Thoracic aorta (tissue), 2 donors: ENCODE results near the gene PROC. TPM values are rescaled to one million over a fixed set of nuclear protein-coding genes. Genes with fewer than 3 reads are reported as not detected.

ENCODE experiments used
- ATAC-seq: fragments of 150-250 bp; one replicate; pipeline ENCODE4 v1.8.0; 2017; ENCODE audit warnings: low read depth; ENCODE audit not compliant: insufficient number of reproducible peaks, low FRiP score
- DNase-seq: peaks from one replicate; pipeline ENCODE4 v3.0.0-alpha.2; 2020; ENCODE audit warnings: low spot score
- H3K27ac ChIP-seq, 2 donors: fragments of 200-600 bp; sonication (generic); 1 replicate in 1 of 2; 2 replicates in 1 of 2; pipeline ENCODE4 v1.5.1; 2016; ENCODE audit warnings: mild to moderate bottlenecking in 2 of 2, moderate library complexity in 2 of 2
- H3K27me3 ChIP-seq: fragments of 200-600 bp; sonication (generic); replicated peaks from 2 replicates; pipeline ENCODE4 v1.6.0; 2016; ENCODE audit warnings: mild to moderate bottlenecking; ENCODE audit not compliant: insufficient read depth
- H3K36me3 ChIP-seq: fragments of 200-600 bp; sonication (generic); one replicate; pipeline ENCODE4 v1.5.1; 2016
- H3K4me1 ChIP-seq, 2 donors: fragments of 200-600 bp; sonication (generic); 1 replicate in 1 of 2; 2 replicates in 1 of 2; pipeline versions ENCODE4 v1.5.1 to v1.6.0; 2016; ENCODE audit warnings: low read depth in 2 of 2, mild to moderate bottlenecking in 1 of 2; ENCODE audit not compliant: control insufficient read depth in 1 of 2
- H3K4me3 ChIP-seq: fragments of 200-600 bp; sonication (generic); 2 replicates; pipeline ENCODE4 v1.5.1; 2016; ENCODE audit warnings: mild to moderate bottlenecking
- H3K9me3 ChIP-seq: fragments of 200-600 bp; sonication (generic); 2 replicates; pipeline ENCODE4 v1.5.1; 2016
- total RNA-seq, 2 donors: library from RNA; depleted of rRNA; stranded (reverse); fragments of >200 nt; gene quantifications; one replicate each; pipeline versions ENCODE4 v1.1.0 to v1.2.3, GENCODE V29; 2016
- TF ChIP-seq, protein P1 (sequence below): fragments of 200-600 bp; sonication (generic); IDR thresholded peaks from one replicate; pipeline ENCODE4 v1.5.1; 2019; ENCODE audit warnings: antibody characterized with exemption

PROC gene
- total RNA-seq, 2 donors from 2014 or later = not detected

DNA sequence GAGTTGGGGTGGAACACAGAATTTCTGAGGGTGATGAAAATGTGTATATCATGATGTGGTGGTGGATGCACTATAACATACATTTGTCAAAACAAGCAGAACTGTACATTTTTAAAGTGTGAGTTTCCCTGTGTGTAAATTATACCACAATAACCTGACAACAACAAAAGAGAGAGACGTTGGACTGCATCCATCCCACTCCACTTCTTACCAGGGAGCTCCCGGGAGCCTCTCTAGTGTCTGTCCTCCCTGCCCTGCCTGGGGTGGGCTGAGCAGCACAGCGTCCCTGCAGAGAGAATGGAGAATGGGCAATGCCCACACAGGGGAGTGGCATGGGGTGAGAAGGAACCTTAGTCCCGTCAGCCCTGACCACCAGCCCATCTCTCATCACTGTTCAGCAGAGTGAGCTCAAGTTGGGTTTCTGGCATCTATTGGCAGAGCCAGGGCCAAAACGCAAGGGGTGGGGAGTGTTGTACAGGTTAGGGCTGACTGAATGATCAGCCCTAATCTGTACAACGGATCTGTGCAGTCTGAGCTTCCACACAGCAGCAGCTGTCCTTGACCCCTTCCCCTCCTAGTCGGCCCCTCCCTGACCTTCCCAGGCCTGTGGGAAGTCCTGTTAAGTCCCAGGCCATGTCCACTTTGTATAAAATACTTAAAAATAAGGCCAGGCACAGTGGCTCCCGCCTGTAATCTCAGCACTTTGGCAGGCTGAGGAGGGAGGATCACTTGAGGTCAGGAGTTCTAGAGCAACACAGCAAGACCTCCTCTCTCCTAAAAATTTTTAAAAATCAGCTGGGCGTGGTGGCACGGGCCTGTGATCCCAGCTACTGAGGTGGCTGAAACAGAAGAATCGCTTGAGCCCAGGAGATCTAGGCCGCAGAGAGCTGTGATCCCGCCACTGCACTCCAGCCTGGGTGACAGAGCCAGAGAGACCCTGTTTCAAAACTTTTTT, 3.3 kb upstream of the PROC start:
- Histone ChIP-seq H3K4me3 (no peak overlapping the region), H3K4me1 (peaks cover 45 to 71% of the 10 kb centered on the region in 2 donors), H3K36me3 (no peaks in the 10 kb centered on the region), H3K27ac (no peak overlapping the region), H3K27me3 (no peaks in the 10 kb centered on the region), H3K9me3 (no peaks in the 10 kb centered on the region)
- TF ChIP-seq, protein P1, sequence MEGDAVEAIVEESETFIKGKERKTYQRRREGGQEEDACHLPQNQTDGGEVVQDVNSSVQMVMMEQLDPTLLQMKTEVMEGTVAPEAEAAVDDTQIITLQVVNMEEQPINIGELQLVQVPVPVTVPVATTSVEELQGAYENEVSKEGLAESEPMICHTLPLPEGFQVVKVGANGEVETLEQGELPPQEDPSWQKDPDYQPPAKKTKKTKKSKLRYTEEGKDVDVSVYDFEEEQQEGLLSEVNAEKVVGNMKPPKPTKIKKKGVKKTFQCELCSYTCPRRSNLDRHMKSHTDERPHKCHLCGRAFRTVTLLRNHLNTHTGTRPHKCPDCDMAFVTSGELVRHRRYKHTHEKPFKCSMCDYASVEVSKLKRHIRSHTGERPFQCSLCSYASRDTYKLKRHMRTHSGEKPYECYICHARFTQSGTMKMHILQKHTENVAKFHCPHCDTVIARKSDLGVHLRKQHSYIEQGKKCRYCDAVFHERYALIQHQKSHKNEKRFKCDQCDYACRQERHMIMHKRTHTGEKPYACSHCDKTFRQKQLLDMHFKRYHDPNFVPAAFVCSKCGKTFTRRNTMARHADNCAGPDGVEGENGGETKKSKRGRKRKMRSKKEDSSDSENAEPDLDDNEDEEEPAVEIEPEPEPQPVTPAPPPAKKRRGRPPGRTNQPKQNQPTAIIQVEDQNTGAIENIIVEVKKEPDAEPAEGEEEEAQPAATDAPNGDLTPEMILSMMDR = no peak
- DNase-seq (no peak), ATAC-seq (no peak)

DNA sequence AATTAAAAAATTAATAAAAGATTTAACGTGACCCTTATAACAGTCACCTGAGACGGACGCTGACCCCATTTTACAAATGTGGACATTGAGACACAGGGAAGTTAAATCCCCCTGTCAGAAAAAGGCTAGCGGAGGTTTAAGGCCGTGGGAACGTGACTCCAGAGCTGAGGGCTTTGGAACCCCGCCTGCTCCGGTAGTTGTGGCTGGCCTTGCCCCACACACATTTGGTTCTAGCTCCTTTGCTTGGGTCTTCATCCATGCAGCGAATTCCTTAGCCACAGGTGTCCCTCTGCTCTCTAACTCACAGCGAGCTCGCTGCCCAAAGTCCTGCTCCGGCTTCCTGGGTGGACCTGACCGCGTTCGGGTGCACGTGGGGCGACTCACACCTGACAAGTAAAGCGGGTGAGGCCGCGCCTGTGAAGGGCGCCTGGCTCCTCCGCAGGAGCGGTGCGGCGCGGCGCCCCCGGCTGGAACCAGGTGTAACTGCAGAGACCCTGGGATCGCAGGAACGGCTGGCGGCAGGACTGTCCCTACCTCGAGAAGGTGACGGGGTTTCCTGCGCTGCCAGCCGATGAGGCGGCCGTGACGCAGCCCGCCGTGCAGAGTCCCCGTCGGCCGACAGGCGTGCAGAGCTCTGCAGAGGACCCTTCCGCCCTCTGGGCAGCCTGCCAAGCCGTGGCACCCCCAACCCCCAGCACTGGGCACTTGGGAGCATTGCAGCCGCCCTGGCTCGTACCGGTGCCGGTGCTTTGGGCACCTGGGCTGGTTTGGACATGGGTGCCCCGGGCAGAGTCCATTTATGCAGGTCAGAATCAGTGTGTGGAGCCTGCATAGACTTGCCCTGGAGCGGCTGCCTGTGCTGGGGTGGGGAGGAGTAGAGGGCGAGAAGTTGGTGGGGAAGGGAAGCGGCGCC, 2.4 kb upstream of the PROC start:
- Histone ChIP-seq H3K27me3 (no peaks in the 10 kb centered on the region), H3K4me3 (peak overlapping the region; percentile 74), H3K36me3 (no peaks in the 10 kb centered on the region), H3K27ac (no peak overlapping the region), H3K9me3 (no peaks in the 10 kb centered on the region), H3K4me1 (peaks cover 39 to 64% of the 10 kb centered on the region in 2 donors)
- TF ChIP-seq, protein P1 = peak; percentile 53
- DNase-seq (no peak), ATAC-seq (no peak)

DNA sequence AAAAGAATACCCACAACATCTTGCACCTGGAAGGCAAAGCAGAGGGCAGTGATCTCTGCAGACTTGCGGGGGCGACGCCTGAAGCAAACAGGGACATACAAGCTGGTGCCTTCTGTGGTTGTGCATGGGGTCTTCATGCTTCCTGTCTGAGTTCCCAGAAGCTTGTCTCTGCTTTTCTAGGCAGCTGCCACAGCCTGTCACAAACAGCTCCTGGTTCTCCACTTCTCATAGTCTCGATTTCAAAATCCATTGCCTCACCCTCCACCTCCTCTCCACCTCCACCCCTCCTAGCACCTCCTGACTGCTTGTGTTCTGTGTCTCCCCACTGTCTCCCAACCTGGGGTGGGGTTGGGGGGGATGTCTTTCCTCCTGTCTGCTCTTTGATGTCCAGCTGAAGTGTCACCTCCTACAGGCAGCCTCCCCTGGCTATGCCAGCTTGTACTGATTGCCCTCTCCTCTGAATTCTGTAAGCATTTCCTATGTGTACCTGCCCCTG, 1.7 kb upstream of the PROC start:
- DNase-seq = no peak
- H3K4me3 ChIP-seq = peak overlapping the region; percentile 74
- TF ChIP-seq, protein P1 = no peak
- no peaks in the 10 kb centered on the region for H3K9me3 ChIP-seq
- no peak for ATAC-seq
- no peaks in the 10 kb centered on the region for H3K36me3 ChIP-seq
- no peaks in the 10 kb centered on the region for H3K27me3 ChIP-seq
- peaks cover 32 to 57% of the 10 kb centered on the region in 2 donors for H3K4me1 ChIP-seq
- H3K27ac ChIP-seq = no peak overlapping the region

DNA sequence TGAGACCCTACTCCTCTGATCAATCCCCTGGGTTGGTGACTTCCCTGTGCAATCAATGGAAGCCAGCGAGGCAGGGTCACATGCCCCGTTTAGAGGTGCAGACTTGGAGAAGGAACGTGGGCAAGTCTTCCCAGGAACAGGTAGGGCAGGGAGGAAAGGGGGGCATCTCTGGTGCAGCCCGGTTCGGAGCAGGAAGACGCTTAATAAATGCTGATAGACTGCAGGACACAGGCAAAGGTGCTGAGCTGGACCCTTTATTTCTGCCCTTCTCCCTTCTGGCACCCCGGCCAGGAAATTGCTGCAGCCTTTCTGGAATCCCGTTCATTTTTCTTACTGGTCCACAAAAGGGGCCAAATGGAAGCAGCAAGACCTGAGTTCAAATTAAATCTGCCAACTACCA, 821 bp upstream of the PROC start:
- Histone ChIP-seq H3K9me3 (no peaks in the 10 kb centered on the region), H3K36me3 (no peaks in the 10 kb centered on the region), H3K27ac (no peak overlapping the region), H3K4me3 (no peak overlapping the region), H3K27me3 (peaks cover 3% of the 10 kb centered on the region), H3K4me1 (peaks cover 28 to 49% of the 10 kb centered on the region in 2 donors)
- ATAC-seq (no peak), DNase-seq (no peak)
- TF ChIP-seq, protein P1 = no peak

DNA sequence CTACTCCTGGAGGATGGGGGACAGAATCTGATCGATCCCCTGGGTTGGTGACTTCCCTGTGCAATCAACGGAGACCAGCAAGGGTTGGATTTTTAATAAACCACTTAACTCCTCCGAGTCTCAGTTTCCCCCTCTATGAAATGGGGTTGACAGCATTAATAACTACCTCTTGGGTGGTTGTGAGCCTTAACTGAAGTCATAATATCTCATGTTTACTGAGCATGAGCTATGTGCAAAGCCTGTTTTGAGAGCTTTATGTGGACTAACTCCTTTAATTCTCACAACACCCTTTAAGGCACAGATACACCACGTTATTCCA, 844 bp downstream of the PROC start:
- Histone ChIP-seq H3K27me3 (peaks cover 5% of the 10 kb centered on the region), H3K4me1 (peaks cover 28 to 51% of the 10 kb centered on the region in 2 donors), H3K9me3 (no peaks in the 10 kb centered on the region), H3K4me3 (no peak overlapping the region), H3K27ac (no peak overlapping the region), H3K36me3 (no peaks in the 10 kb centered on the region)
- ATAC-seq (no peak), DNase-seq (no peak)
- TF ChIP-seq, protein P1 = no peak
